B cell (primary cell): ENCODE results near the gene TIGD7. TPM values are rescaled to one million over a fixed set of nuclear protein-coding genes. Genes with fewer than 3 reads are reported as not detected.

Experiments used
- ATAC-seq: fragments of 200-7000 bp; cut with Tn5 transposase; one replicate; pipeline ENCODE4 v1.10.0; 2021; ENCODE audit warnings: low read depth, mild to moderate bottlenecking, moderate number of reproducible peaks, moderate library complexity
- CTCF ChIA-PET: fragments of 350-600 bp; sonication (Branson Sonifier 250); formaldehyde crosslinking; loops from one replicate; lab custom pipeline; 2021; ENCODE audit warnings: antibody characterized with exemption, inconsistent platforms; lab: Charles Lee
- POLR2A ChIA-PET: fragments of 350-600 bp; sonication (Branson Sonifier 250); formaldehyde crosslinking; loops from one replicate; lab custom pipeline; 2021; ENCODE audit warnings: antibody characterized with exemption; lab: Charles Lee
- DNase-seq: peaks from one replicate; pipeline ENCODE4 v3.0.0; 2013
- H2AFZ ChIP-seq: 2 replicates; pipeline ENCODE4 v1.6.1; 2012; ENCODE audit warnings: mild to moderate bottlenecking, low read depth, low read length; ENCODE audit not compliant: insufficient read depth, poor library complexity, severe bottlenecking
- H3K27ac ChIP-seq, 2 donors: 1 replicate in 1 of 2; 2 replicates in 1 of 2; pipeline ENCODE4 v1.5.1; 2012 to 2013; ENCODE audit warnings: low read length in 2 of 2, mild to moderate bottlenecking in 2 of 2, moderate library complexity in 1 of 2
- H3K27me3 ChIP-seq, 4 experiments: fragments of 200-600 bp in 1 of 4; sonication (generic) in 1 of 4; replicated peaks in 1 of 4; 1 replicate in 2 of 4; 2 replicates in 2 of 4; pipeline versions ENCODE4 v1.6.1 to v1.7.0; 2013 to 2016; ENCODE audit warnings: low read length in 3 of 4, mild to moderate bottlenecking in 2 of 4, mixed read lengths in 1 of 4, moderate library complexity in 1 of 4; ENCODE audit not compliant: insufficient read depth in 4 of 4, control insufficient read depth in 3 of 4; ENCODE audit errors: control extremely low read depth in 1 of 4
- H3K36me3 ChIP-seq, 2 experiments: replicated peaks in 1 of 2; 1 replicate in 1 of 2; 2 replicates in 1 of 2; pipeline versions ENCODE4 v1.6.1 to v1.7.1; 2013; ENCODE audit warnings: low read length in 1 of 2; ENCODE audit not compliant: insufficient read depth in 2 of 2, control insufficient read depth in 1 of 2; ENCODE audit errors: control extremely low read depth in 1 of 2, extremely low read depth in 1 of 2
- H3K4me1 ChIP-seq, 2 donors: fragments of 200-600 bp in 1 of 2; sonication (generic) in 1 of 2; 1 replicate in 1 of 2; 2 replicates in 1 of 2; pipeline versions ENCODE4 v1.5.1 to v1.6.1; 2013 to 2017; ENCODE audit warnings: low read length in 2 of 2; ENCODE audit not compliant: control insufficient read depth in 2 of 2, insufficient read depth in 2 of 2
- H3K4me2 ChIP-seq: replicated peaks from 2 replicates; pipeline ENCODE3; 2012; ENCODE audit warnings: mild to moderate bottlenecking, low read depth, low read length; ENCODE audit not compliant: poor library complexity, severe bottlenecking
- H3K4me3 ChIP-seq, 5 experiments: fragments of 200-600 bp in 1 of 5; sonication (generic) in 1 of 5; 1 replicate in 3 of 5; 2 replicates in 2 of 5; pipeline versions ENCODE4 v1.5.1 to v1.7.0; 2011 to 2016; ENCODE audit warnings: low read length in 4 of 5, mild to moderate bottlenecking in 4 of 5, low read depth in 2 of 5, control low read depth in 1 of 5, moderate library complexity in 1 of 5; ENCODE audit not compliant: insufficient read depth in 1 of 5; ENCODE audit errors: control extremely low read depth in 1 of 5, extremely low read depth in 1 of 5
- H3K79me2 ChIP-seq: fragments of 200-600 bp; sonication (generic); one replicate; pipeline ENCODE4 v1.6.0; 2016; ENCODE audit warnings: low read length; ENCODE audit not compliant: control insufficient read depth, insufficient read depth
- H3K9ac ChIP-seq: fragments of 200-600 bp; sonication (generic); 2 replicates; pipeline ENCODE4 v1.6.1; 2017; ENCODE audit warnings: mild to moderate bottlenecking, low read length, moderate library complexity
- H3K9me3 ChIP-seq, 3 donors: one replicate each; pipeline versions ENCODE4 v1.6.1 to v1.7.1; 2013; ENCODE audit warnings: low read length in 2 of 3; ENCODE audit not compliant: control insufficient read depth in 2 of 3, insufficient read depth in 1 of 3; ENCODE audit errors: control extremely low read depth in 1 of 3
- H4K20me1 ChIP-seq: 2 replicates; pipeline ENCODE4 v1.6.0; 2012; ENCODE audit warnings: mild to moderate bottlenecking, low read length; ENCODE audit not compliant: insufficient read depth, control insufficient read depth, poor library complexity, severe bottlenecking
- H3K27ac Mint-ChIP-seq: one replicate; pipeline ENCODE4 v1.8.0; 2021; ENCODE audit warnings: mixed read lengths
- H3K27me3 Mint-ChIP-seq: one replicate; pipeline ENCODE4 v1.8.0; 2021; ENCODE audit warnings: mixed read lengths
- H3K4me1 Mint-ChIP-seq: one replicate; pipeline ENCODE4 v1.8.0; 2021; ENCODE audit warnings: mixed read lengths
- H3K4me3 Mint-ChIP-seq: one replicate; pipeline ENCODE4 v1.8.0; 2021; ENCODE audit warnings: mixed read lengths
- H3K9me3 Mint-ChIP-seq: one replicate; pipeline ENCODE4 v1.8.0; 2022; ENCODE audit warnings: mixed read lengths; ENCODE audit not compliant: insufficient read depth
- CTCF ChIP-seq: fragments of 200-600 bp; IDR thresholded peaks from one replicate; pipeline ENCODE4 v1.8.0; 2022; ENCODE audit warnings: antibody characterized with exemption, mild to moderate bottlenecking
- EZH2 ChIP-seq: IDR thresholded peaks from 2 replicates; pipeline ENCODE4 v1.6.1; 2012; ENCODE audit warnings: borderline replicate concordance, low read depth, mild to moderate bottlenecking, moderate library complexity, low read length; ENCODE audit not compliant: insufficient read depth, poor library complexity, severe bottlenecking
- WGBS: methylation state at CpG from one replicate; pipeline ENCODE4 v1.1.5; 2013; ENCODE audit warnings: missing lambda C conversion rate; ENCODE audit not compliant: insufficient coverage; 5-methylcytosine and 5-hydroxymethylcytosine counted together
- intact Hi-C: fragments of 100-400 bp; cut with micrococcal nuclease; formaldehyde crosslinking; loops from one replicate; pipeline ENCODE4 v1.10.0; 2022
- polyA plus RNA-seq: library from polyadenylated mRNA; depleted of rRNA; stranded (reverse); fragments of >200 nt; gene quantifications from 2 replicates; pipeline ENCODE4 v1.2.3, GENCODE V29; 2012
- total RNA-seq, 2 donors: library from RNA; stranded (reverse); fragments of 120-200 nt in 1 of 2; gene quantifications; 1 replicate in 1 of 2; 2 replicates in 1 of 2; pipeline versions ENCODE4 v1.2.3 to v1.2.4, GENCODE V29; 2013 to 2022

Gene TIGD7
- total and polyA plus RNA-seq, 2 donors (not counting 1 experiment from before 2014, with no cell fraction given): 3.1 to 15.7 TPM

GRCh38 chr16:3347586-3347985 is 42.4 kb upstream of the TIGD7 start:
- Histone ChIP-seq H3K27me3 (no peaks in the 10 kb centered on the region), H3K27ac (no peak overlapping the region), H3K4me2 (no peak overlapping the region), H2AFZ (no peak overlapping the region), H3K4me3 (no peak overlapping the region), H3K9me3 (peaks cover 0 to 3% (median 2%) of the 10 kb centered on the region in 3 donors), H3K4me1 (no peaks in the 10 kb centered on the region), H3K9ac (no peak overlapping the region), H3K79me2 (no peaks in the 10 kb centered on the region), H3K36me3 (no peaks in the 10 kb centered on the region), H4K20me1 (no peaks in the 10 kb centered on the region)
- TF ChIP-seq CTCF (no peak), EZH2 (no peak)
- intact Hi-C loops: no loop called here
- no peak for DNase-seq
- ChIA-PET POLR2A (no interaction called here), CTCF (no interaction called here)
- Mint-ChIP-seq H3K9me3 (no peaks in the 10 kb centered on the region), H3K4me3 (no peak overlapping the region), H3K4me1 (no peaks in the 10 kb centered on the region), H3K27ac (no peak overlapping the region), H3K27me3 (no peaks in the 10 kb centered on the region)
- WGBS: no CpG with 5 or more reads among the region's 10 CpGs
- ATAC-seq: no peak

GRCh38 chr16:3346041-3346440 is 40.8 kb upstream of the TIGD7 start:
- WGBS: 88% methylated on average over 1 of the region's 2 CpGs
- POLR2A ChIA-PET: no interaction called here

More at GRCh38 chr16:3346041-3346440, 40.8 kb upstream of the TIGD7 start:
- Histone ChIP-seq H4K20me1 (no peaks in the 10 kb centered on the region), H3K4me2 (no peak overlapping the region), H3K4me1 (no peaks in the 10 kb centered on the region), H3K27ac (no peak overlapping the region), H3K79me2 (no peaks in the 10 kb centered on the region), H2AFZ (no peak overlapping the region), H3K9me3 (peaks cover 0 to 6% (median 2%) of the 10 kb centered on the region in 3 donors), H3K9ac (no peak overlapping the region), H3K36me3 (no peaks in the 10 kb centered on the region), H3K27me3 (no peaks in the 10 kb centered on the region), H3K4me3 (no peak overlapping the region)
- DNase-seq (no peak), ATAC-seq (no peak)
- no peak for TF ChIP-seq CTCF
- no peak for TF ChIP-seq EZH2
- Mint-ChIP-seq H3K4me3 (no peak overlapping the region), H3K9me3 (no peaks in the 10 kb centered on the region), H3K4me1 (no peaks in the 10 kb centered on the region), H3K27me3 (no peaks in the 10 kb centered on the region), H3K27ac (no peak overlapping the region)
- CTCF ChIA-PET: no interaction called here
- intact Hi-C loops: no loop called here
